Measurements from ENCODE around the gene PGLYRP1.

The PGLYRP1 gene

DNA sequence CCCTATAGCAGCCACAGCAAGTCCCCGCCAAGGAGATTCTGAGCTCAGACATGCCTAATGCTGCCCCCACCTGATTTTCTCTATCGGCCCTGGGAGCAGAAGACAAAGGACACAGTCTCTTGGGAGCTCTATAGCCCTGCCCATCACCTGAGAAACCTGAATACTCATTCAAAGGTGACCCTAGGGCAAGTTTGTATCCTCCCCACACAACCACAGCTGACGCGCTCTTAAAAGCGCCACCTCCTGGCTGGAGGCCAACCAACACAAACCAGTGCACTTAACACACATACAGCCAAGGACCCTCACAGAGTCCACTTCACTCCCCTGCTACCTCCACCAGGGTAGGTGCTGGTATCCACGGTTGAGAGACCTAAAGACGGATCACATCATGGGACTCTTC is 26.7 kb upstream of the PGLYRP1 start:
- no peak for ATAC-seq
- TF ChIP-seq, protein P1, sequence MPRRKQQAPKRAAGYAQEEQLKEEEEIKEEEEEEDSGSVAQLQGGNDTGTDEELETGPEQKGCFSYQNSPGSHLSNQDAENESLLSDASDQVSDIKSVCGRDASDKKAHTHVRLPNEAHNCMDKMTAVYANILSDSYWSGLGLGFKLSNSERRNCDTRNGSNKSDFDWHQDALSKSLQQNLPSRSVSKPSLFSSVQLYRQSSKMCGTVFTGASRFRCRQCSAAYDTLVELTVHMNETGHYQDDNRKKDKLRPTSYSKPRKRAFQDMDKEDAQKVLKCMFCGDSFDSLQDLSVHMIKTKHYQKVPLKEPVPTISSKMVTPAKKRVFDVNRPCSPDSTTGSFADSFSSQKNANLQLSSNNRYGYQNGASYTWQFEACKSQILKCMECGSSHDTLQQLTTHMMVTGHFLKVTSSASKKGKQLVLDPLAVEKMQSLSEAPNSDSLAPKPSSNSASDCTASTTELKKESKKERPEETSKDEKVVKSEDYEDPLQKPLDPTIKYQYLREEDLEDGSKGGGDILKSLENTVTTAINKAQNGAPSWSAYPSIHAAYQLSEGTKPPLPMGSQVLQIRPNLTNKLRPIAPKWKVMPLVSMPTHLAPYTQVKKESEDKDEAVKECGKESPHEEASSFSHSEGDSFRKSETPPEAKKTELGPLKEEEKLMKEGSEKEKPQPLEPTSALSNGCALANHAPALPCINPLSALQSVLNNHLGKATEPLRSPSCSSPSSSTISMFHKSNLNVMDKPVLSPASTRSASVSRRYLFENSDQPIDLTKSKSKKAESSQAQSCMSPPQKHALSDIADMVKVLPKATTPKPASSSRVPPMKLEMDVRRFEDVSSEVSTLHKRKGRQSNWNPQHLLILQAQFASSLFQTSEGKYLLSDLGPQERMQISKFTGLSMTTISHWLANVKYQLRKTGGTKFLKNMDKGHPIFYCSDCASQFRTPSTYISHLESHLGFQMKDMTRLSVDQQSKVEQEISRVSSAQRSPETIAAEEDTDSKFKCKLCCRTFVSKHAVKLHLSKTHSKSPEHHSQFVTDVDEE (CRISPR knock-in tag; IDR thresholded peaks at IDR 0.05), result no peak
- TF ChIP-seq PPARA (CRISPR knock-in tag; IDR thresholded peaks at IDR 0.05; ENCODE audit: borderline replicate concordance) (no peak), TOX (CRISPR knock-in tag; IDR thresholded peaks at IDR 0.05; ENCODE audit: borderline replicate concordance) (no peak), RARB (CRISPR knock-in tag; IDR thresholded peaks at IDR 0.05) (no peak), GLIS3 (CRISPR knock-in tag; IDR thresholded peaks at IDR 0.05) (no peak), TCF4 (CRISPR knock-in tag; IDR thresholded peaks at IDR 0.05; ENCODE audit: borderline replicate concordance) (no peak), SNAI2 (CRISPR knock-in tag; IDR thresholded peaks at IDR 0.05) (no peak), ZFP3 (CRISPR knock-in tag; IDR thresholded peaks at IDR 0.05) (no peak), ZNF565 (CRISPR knock-in tag; conservative IDR thresholded peaks at IDR 0.05; ENCODE audit: low read depth) (no peak), ARNTL (CRISPR knock-in tag; IDR thresholded peaks at IDR 0.05; ENCODE audit: borderline replicate concordance, low read depth) (no peak), BACH2 (CRISPR knock-in tag; IDR thresholded peaks at IDR 0.05; ENCODE audit: borderline replicate concordance) (no peak), CSDC2 (CRISPR knock-in tag; IDR thresholded peaks at IDR 0.05) (no peak), ZNF8 (CRISPR knock-in tag; IDR thresholded peaks at IDR 0.05) (no peak), ISL1 (CRISPR knock-in tag; IDR thresholded peaks at IDR 0.05) (no peak), ESRRG (CRISPR knock-in tag; IDR thresholded peaks at IDR 0.05) (no peak)
- TF ChIP-seq, protein P2, sequence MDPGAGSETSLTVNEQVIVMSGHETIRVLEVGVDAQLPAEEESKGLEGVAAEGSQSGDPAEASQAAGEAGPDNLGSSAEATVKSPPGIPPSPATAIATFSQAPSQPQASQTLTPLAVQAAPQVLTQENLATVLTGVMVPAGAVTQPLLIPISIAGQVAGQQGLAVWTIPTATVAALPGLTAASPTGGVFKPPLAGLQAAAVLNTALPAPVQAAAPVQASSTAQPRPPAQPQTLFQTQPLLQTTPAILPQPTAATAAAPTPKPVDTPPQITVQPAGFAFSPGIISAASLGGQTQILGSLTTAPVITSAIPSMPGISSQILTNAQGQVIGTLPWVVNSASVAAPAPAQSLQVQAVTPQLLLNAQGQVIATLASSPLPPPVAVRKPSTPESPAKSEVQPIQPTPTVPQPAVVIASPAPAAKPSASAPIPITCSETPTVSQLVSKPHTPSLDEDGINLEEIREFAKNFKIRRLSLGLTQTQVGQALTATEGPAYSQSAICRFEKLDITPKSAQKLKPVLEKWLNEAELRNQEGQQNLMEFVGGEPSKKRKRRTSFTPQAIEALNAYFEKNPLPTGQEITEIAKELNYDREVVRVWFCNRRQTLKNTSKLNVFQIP (CRISPR knock-in tag; IDR thresholded peaks at IDR 0.05; ENCODE audit: borderline replicate concordance, low read depth), result no peak

DNA sequence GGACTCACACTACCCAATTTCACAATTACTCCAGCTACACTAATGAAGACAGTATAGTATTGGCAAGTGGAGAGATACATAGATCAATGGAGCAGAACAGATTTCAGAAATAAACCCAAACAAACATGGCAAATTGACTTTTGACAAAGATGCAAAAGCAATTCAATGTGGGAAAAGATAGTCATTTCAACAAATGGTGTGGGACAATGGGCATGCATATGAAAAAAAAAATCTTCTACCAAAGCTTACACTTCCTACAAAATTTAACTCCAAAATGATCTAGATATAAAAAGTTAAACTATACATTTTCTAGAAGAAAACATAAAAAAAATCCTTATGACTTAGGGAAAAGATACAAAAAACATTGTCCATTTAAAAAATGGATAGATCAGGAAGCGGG is 20.7 kb upstream of the PGLYRP1 start:
- ATAC-seq, result no peak
- TF ChIP-seq, protein P3, sequence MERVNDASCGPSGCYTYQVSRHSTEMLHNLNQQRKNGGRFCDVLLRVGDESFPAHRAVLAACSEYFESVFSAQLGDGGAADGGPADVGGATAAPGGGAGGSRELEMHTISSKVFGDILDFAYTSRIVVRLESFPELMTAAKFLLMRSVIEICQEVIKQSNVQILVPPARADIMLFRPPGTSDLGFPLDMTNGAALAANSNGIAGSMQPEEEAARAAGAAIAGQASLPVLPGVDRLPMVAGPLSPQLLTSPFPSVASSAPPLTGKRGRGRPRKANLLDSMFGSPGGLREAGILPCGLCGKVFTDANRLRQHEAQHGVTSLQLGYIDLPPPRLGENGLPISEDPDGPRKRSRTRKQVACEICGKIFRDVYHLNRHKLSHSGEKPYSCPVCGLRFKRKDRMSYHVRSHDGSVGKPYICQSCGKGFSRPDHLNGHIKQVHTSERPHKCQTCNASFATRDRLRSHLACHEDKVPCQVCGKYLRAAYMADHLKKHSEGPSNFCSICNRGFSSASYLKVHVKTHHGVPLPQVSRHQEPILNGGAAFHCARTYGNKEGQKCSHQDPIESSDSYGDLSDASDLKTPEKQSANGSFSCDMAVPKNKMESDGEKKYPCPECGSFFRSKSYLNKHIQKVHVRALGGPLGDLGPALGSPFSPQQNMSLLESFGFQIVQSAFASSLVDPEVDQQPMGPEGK (CRISPR knock-in tag; IDR thresholded peaks at IDR 0.05; ENCODE audit: borderline replicate concordance), result no peak
- TF ChIP-seq ZFP3 (CRISPR knock-in tag; IDR thresholded peaks at IDR 0.05) (no peak), PPARA (CRISPR knock-in tag; IDR thresholded peaks at IDR 0.05; ENCODE audit: borderline replicate concordance) (no peak), GLIS3 (CRISPR knock-in tag; IDR thresholded peaks at IDR 0.05) (no peak), ESRRG (CRISPR knock-in tag; IDR thresholded peaks at IDR 0.05) (no peak), ZFP30 (CRISPR knock-in tag; IDR thresholded peaks at IDR 0.05) (no peak), CSDC2 (CRISPR knock-in tag; IDR thresholded peaks at IDR 0.05) (no peak), OSR1 (CRISPR knock-in tag; IDR thresholded peaks at IDR 0.05) (no peak), ARNTL (CRISPR knock-in tag; IDR thresholded peaks at IDR 0.05; ENCODE audit: borderline replicate concordance, low read depth) (no peak), ZNF565 (CRISPR knock-in tag; conservative IDR thresholded peaks at IDR 0.05; ENCODE audit: low read depth) (no peak), ZNF8 (CRISPR knock-in tag; IDR thresholded peaks at IDR 0.05) (no peak), ZC3H10 (CRISPR knock-in tag; IDR thresholded peaks at IDR 0.05) (no peak), BACH2 (CRISPR knock-in tag; IDR thresholded peaks at IDR 0.05; ENCODE audit: borderline replicate concordance) (no peak), ISL1 (CRISPR knock-in tag; IDR thresholded peaks at IDR 0.05) (no peak)
- TF ChIP-seq, protein P4, sequence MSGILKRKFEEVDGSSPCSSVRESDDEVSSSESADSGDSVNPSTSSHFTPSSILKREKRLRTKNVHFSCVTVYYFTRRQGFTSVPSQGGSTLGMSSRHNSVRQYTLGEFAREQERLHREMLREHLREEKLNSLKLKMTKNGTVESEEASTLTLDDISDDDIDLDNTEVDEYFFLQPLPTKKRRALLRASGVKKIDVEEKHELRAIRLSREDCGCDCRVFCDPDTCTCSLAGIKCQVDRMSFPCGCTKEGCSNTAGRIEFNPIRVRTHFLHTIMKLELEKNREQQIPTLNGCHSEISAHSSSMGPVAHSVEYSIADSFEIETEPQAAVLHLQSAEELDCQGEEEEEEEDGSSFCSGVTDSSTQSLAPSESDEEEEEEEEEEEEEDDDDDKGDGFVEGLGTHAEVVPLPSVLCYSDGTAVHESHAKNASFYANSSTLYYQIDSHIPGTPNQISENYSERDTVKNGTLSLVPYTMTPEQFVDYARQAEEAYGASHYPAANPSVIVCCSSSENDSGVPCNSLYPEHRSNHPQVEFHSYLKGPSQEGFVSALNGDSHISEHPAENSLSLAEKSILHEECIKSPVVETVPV (CRISPR knock-in tag; IDR thresholded peaks at IDR 0.05), result no peak
- TF ChIP-seq, protein P2 (CRISPR knock-in tag; IDR thresholded peaks at IDR 0.05; ENCODE audit: borderline replicate concordance, low read depth), result no peak
- TF ChIP-seq, protein P5, sequence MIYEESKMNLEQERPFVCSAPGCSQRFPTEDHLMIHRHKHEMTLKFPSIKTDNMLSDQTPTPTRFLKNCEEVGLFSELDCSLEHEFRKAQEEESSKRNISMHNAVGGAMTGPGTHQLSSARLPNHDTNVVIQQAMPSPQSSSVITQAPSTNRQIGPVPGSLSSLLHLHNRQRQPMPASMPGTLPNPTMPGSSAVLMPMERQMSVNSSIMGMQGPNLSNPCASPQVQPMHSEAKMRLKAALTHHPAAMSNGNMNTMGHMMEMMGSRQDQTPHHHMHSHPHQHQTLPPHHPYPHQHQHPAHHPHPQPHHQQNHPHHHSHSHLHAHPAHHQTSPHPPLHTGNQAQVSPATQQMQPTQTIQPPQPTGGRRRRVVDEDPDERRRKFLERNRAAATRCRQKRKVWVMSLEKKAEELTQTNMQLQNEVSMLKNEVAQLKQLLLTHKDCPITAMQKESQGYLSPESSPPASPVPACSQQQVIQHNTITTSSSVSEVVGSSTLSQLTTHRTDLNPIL (CRISPR knock-in tag; IDR thresholded peaks at IDR 0.05; ENCODE audit: low read depth), result no peak
- TF ChIP-seq, protein P1 (CRISPR knock-in tag; IDR thresholded peaks at IDR 0.05), result no peak
